Hepatocyte (in vitro differentiated cells): ENCODE results near the gene CFAP77.

Source experiments
- EZH2 ChIP-seq: fragments of 200-600 bp; sonication (generic); IDR thresholded peaks from 2 replicates; pipeline ENCODE4 v1.6.1; 2016; ENCODE audit warnings: antibody characterized with exemption, mild to moderate bottlenecking, borderline replicate concordance
- EZH2phosphoT487 ChIP-seq: fragments of 200-600 bp; sonication (generic); IDR thresholded peaks from one replicate; pipeline ENCODE4 v1.6.1; 2018; ENCODE audit warnings: antibody characterized with exemption, mild to moderate bottlenecking, low read depth, moderate library complexity; ENCODE audit not compliant: unreplicated experiment, severe bottlenecking
- TF ChIP-seq, protein P1 (sequence below): fragments of 200-600 bp; sonication (generic); IDR thresholded peaks from 2 replicates; pipeline ENCODE4 v1.5.1; 2016; ENCODE audit warnings: antibody characterized with exemption, mild to moderate bottlenecking; ENCODE audit not compliant: poor library complexity

GRCh38 chr9:132616725-132617124 lies 206.7 kb downstream of the CFAP77 start:
- TF ChIP-seq, protein P1, sequence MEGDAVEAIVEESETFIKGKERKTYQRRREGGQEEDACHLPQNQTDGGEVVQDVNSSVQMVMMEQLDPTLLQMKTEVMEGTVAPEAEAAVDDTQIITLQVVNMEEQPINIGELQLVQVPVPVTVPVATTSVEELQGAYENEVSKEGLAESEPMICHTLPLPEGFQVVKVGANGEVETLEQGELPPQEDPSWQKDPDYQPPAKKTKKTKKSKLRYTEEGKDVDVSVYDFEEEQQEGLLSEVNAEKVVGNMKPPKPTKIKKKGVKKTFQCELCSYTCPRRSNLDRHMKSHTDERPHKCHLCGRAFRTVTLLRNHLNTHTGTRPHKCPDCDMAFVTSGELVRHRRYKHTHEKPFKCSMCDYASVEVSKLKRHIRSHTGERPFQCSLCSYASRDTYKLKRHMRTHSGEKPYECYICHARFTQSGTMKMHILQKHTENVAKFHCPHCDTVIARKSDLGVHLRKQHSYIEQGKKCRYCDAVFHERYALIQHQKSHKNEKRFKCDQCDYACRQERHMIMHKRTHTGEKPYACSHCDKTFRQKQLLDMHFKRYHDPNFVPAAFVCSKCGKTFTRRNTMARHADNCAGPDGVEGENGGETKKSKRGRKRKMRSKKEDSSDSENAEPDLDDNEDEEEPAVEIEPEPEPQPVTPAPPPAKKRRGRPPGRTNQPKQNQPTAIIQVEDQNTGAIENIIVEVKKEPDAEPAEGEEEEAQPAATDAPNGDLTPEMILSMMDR, result no peak
- no peak for TF ChIP-seq EZH2
- no peak for TF ChIP-seq EZH2phosphoT487
